HepG2 (cell line): ENCODE measurements around the gene PPARA.

ENCODE experiments used
- ELF1 ChIP-seq: sonication (generic); formaldehyde crosslinking; IDR thresholded peaks from 2 replicates; pipeline ENCODE4 v1.4.0; 2020; ENCODE audit warnings: missing genetic modification reagents
- NR3C1 ChIP-seq: sonication (generic); formaldehyde crosslinking; IDR thresholded peaks from 2 replicates; pipeline ENCODE4 v1.4.0; 2020; ENCODE audit warnings: missing genetic modification reagents
- TAF1 ChIP-seq: sonication (generic); formaldehyde crosslinking; IDR thresholded peaks from 2 replicates; pipeline ENCODE4 v1.4.0; 2020; ENCODE audit warnings: missing genetic modification reagents
- YEATS4 ChIP-seq: sonication (generic); formaldehyde crosslinking; IDR thresholded peaks from 2 replicates; pipeline ENCODE4 v1.4.0; 2020; ENCODE audit warnings: missing genetic modification reagents, borderline replicate concordance
- ZNF3 ChIP-seq: IDR thresholded peaks from 2 replicates; pipeline ENCODE4 v1.7.0; 2017; ENCODE audit warnings: inconsistent platforms
- ZNF644 ChIP-seq: IDR thresholded peaks from 2 replicates; pipeline ENCODE4 v1.6.1; 2016; ENCODE audit warnings: low read depth
- TF ChIP-seq, protein P1 (sequence below): sonication (generic); formaldehyde crosslinking; IDR thresholded peaks from 2 replicates; pipeline ENCODE4 v1.4.0; 2020; ENCODE audit warnings: missing genetic modification reagents
- TF ChIP-seq, protein P2 (sequence below): sonication (generic); formaldehyde crosslinking; IDR thresholded peaks from 2 replicates; pipeline ENCODE4 v1.9.0; 2021; ENCODE audit warnings: mild to moderate bottlenecking, missing genetic modification reagents

DNA sequence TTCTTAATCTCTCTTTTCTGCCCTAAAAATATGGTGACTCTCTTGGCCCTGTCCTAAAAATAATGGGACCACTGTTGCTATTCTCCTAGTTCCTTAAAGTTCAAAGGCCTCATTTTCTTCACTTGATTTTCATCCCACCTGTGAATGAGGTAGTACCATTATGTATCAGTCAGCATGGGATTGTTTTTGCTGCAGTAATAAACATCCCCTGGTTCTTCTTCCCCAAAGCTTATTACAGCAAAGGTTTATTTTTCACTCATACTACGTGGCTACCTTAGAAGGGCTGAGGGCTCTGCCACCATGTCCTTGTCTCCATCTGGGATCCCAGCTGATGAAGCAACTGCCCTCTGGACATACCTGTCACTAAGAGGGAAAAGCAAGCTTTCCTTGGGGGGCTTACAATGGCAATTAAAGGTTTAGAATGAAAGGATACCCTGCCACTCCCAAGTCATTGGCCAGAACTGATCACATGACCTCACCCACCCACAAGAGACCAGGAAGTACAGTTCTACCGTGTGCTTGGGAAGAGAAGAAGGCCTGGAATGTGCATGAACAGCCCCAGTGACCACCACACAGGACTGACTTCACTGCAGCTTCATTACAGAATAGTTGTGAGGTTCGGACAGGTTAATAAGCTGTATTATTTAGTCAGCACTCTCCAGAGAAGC lies 125.3 kb downstream of the PPARA start:
- no peak for TF ChIP-seq ZNF3 (CRISPR knock-in tag)
- TF ChIP-seq YEATS4 = no peak
- TF ChIP-seq, protein P1, sequence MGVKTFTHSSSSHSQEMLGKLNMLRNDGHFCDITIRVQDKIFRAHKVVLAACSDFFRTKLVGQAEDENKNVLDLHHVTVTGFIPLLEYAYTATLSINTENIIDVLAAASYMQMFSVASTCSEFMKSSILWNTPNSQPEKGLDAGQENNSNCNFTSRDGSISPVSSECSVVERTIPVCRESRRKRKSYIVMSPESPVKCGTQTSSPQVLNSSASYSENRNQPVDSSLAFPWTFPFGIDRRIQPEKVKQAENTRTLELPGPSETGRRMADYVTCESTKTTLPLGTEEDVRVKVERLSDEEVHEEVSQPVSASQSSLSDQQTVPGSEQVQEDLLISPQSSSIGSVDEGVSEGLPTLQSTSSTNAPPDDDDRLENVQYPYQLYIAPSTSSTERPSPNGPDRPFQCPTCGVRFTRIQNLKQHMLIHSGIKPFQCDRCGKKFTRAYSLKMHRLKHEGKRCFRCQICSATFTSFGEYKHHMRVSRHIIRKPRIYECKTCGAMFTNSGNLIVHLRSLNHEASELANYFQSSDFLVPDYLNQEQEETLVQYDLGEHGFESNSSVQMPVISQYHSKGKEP (CRISPR knock-in tag) = no peak
- TF ChIP-seq TAF1 = no peak
- TF ChIP-seq NR3C1 (CRISPR knock-in tag) = no peak
- no peak for TF ChIP-seq ZNF644 (CRISPR knock-in tag)
- no peak for TF ChIP-seq ELF1 (CRISPR knock-in tag)
- TF ChIP-seq, protein P2, sequence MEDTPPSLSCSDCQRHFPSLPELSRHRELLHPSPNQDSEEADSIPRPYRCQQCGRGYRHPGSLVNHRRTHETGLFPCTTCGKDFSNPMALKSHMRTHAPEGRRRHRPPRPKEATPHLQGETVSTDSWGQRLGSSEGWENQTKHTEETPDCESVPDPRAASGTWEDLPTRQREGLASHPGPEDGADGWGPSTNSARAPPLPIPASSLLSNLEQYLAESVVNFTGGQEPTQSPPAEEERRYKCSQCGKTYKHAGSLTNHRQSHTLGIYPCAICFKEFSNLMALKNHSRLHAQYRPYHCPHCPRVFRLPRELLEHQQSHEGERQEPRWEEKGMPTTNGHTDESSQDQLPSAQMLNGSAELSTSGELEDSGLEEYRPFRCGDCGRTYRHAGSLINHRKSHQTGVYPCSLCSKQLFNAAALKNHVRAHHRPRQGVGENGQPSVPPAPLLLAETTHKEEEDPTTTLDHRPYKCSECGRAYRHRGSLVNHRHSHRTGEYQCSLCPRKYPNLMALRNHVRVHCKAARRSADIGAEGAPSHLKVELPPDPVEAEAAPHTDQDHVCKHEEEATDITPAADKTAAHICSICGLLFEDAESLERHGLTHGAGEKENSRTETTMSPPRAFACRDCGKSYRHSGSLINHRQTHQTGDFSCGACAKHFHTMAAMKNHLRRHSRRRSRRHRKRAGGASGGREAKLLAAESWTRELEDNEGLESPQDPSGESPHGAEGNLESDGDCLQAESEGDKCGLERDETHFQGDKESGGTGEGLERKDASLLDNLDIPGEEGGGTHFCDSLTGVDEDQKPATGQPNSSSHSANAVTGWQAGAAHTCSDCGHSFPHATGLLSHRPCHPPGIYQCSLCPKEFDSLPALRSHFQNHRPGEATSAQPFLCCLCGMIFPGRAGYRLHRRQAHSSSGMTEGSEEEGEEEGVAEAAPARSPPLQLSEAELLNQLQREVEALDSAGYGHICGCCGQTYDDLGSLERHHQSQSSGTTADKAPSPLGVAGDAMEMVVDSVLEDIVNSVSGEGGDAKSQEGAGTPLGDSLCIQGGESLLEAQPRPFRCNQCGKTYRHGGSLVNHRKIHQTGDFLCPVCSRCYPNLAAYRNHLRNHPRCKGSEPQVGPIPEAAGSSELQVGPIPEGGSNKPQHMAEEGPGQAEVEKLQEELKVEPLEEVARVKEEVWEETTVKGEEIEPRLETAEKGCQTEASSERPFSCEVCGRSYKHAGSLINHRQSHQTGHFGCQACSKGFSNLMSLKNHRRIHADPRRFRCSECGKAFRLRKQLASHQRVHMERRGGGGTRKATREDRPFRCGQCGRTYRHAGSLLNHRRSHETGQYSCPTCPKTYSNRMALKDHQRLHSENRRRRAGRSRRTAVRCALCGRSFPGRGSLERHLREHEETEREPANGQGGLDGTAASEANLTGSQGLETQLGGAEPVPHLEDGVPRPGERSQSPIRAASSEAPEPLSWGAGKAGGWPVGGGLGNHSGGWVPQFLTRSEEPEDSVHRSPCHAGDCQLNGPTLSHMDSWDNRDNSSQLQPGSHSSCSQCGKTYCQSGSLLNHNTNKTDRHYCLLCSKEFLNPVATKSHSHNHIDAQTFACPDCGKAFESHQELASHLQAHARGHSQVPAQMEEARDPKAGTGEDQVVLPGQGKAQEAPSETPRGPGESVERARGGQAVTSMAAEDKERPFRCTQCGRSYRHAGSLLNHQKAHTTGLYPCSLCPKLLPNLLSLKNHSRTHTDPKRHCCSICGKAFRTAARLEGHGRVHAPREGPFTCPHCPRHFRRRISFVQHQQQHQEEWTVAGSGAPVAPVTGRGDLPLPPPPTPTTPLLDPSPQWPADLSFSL = no peak
